ENCODE measurements around the gene ERI3. TPM values are rescaled to one million over a fixed set of nuclear protein-coding genes. Genes with fewer than 3 reads are reported as not detected.

ERI3 gene
- total RNA-seq, 1 experiment from 2014 or later, result 74.7 TPM

- Mint-ChIP-seq H3K9me3 (no peaks in the 10 kb centered on the region), H3K36me3 (no peaks in the 10 kb centered on the region), H3K27me3 (ENCODE audit: low read depth) (no peaks in the 10 kb centered on the region; the same call in 1 of the 2 replicates), H3K4me3 (no peak overlapping the region), H3K4me1 (peaks cover 5% of the 10 kb centered on the region; the same call in 1 of the 2 replicates), H3K27ac (no peak overlapping the region)
- no peak for ATAC-seq
- ChIA-PET POLR2A (no interaction called here), CTCF (interaction anchor here (1.7 kb wide), 1 partner anchor 11 kb away, joined by 7 read pairs; no protein-coding TSS in a partner anchor)
- DNase-seq (ENCODE audit: low spot score), result no peak
- TF ChIP-seq ZNF232 (CRISPR knock-in tag; IDR thresholded peaks at IDR 0.05), result no peak
- no peak for TF ChIP-seq HMGXB4 (CRISPR knock-in tag; IDR thresholded peaks at IDR 0.05)
- TF ChIP-seq ZSCAN18 (CRISPR knock-in tag; IDR thresholded peaks at IDR 0.05), result no peak
- TF ChIP-seq AFF4 (CRISPR knock-in tag; IDR thresholded peaks at IDR 0.05; ENCODE audit: borderline replicate concordance), result no peak
- TF ChIP-seq MYBL2 (CRISPR knock-in tag; IDR thresholded peaks at IDR 0.05), result no peak
- TF ChIP-seq FOXP4 (CRISPR knock-in tag; IDR thresholded peaks at IDR 0.05), result no peak
- TF ChIP-seq CDX4 (CRISPR knock-in tag; IDR thresholded peaks at IDR 0.05; ENCODE audit: borderline replicate concordance), result no peak
- no peak for TF ChIP-seq SMAD4 (CRISPR knock-in tag; IDR thresholded peaks at IDR 0.05)
Observed at GRCh38 chr1:44389437-44389836, 34.4 kb upstream of the ERI3 start.

- H3K4me1 Mint-ChIP-seq, result 0 out of 2 replicates have a peak, but pooled peaks cover 3% of the 10 kb centered on the region
- H3K4me3 Mint-ChIP-seq, result no peak overlapping the region
- ChIA-PET CTCF (interaction anchor here (1.7 kb wide), 1 partner anchor 10 kb away, joined by 7 read pairs; no protein-coding TSS in a partner anchor), POLR2A (no interaction called here)
- H3K36me3 Mint-ChIP-seq, result no peaks in the 10 kb centered on the region
- ATAC-seq (no peak), DNase-seq (ENCODE audit: low spot score) (no peak)
- TF ChIP-seq GABPB1 (CRISPR knock-in tag; IDR thresholded peaks at IDR 0.05), result no peak
- no peak for TF ChIP-seq OVOL2 (CRISPR knock-in tag; IDR thresholded peaks at IDR 0.05; ENCODE audit: borderline replicate concordance)
- no peak for TF ChIP-seq RELA (CRISPR knock-in tag; IDR thresholded peaks at IDR 0.05; ENCODE audit: borderline replicate concordance)
- no peak for TF ChIP-seq NR1H2 (CRISPR knock-in tag; IDR thresholded peaks at IDR 0.05)
- no peak for TF ChIP-seq NR2C2 (CRISPR knock-in tag; IDR thresholded peaks at IDR 0.05)
- TF ChIP-seq FOXK1 (CRISPR knock-in tag; IDR thresholded peaks at IDR 0.05), result no peak
- no peak for TF ChIP-seq ZNF396 (CRISPR knock-in tag; IDR thresholded peaks at IDR 0.05; ENCODE audit: borderline replicate concordance)
- no peak for TF ChIP-seq IRF2 (CRISPR knock-in tag; IDR thresholded peaks at IDR 0.05; ENCODE audit: borderline replicate concordance, low read depth)
- no peak for TF ChIP-seq ZNF219 (CRISPR knock-in tag; IDR thresholded peaks at IDR 0.05; ENCODE audit: borderline replicate concordance)
- TF ChIP-seq SOX15 (CRISPR knock-in tag; IDR thresholded peaks at IDR 0.05), result no peak
- no peak for TF ChIP-seq USF1 (CRISPR knock-in tag; IDR thresholded peaks at IDR 0.05)
- no peak for TF ChIP-seq ATF3 (CRISPR knock-in tag; conservative IDR thresholded peaks at IDR 0.05)
- TF ChIP-seq ZNF281 (CRISPR knock-in tag; IDR thresholded peaks at IDR 0.05), result no peak
- no peaks in the 10 kb centered on the region for H3K9me3 Mint-ChIP-seq
- H3K27me3 Mint-ChIP-seq (ENCODE audit: low read depth), result no peaks in the 10 kb centered on the region; the same call in 1 of the 2 replicates
- H3K27ac Mint-ChIP-seq, result no peak overlapping the region
Observed at GRCh38 chr1:44388551-44388950, 33.5 kb upstream of the ERI3 start.

Measured in WTC11 (cell line).